Inflammatory macrophage treated with lipopolysaccharide for 1 hour (primary cell): Measurements from ENCODE around the gene TIMM44.
A peak's percentile ranks its signal among the peaks of the same experiment; 100 is the strongest.

ENCODE experiments used
- DNase-seq, 2 donors: peaks; one replicate each; pipeline ENCODE4 v3.0.0-alpha.2; 2020 to 2022

The TIMM44 gene

GRCh38 chr19:7943444-7944176 lies at the start of gene TIMM44:
Gene TIMM44 (minus strand): TSS chr19:7943666. CDS start chr19:7943651, 15 bp downstream.
- peak; percentile 99 to 100 for DNase-seq

- DNase-seq: no peak
Observed at GRCh38 chr19:7992575-7992974, 49.1 kb upstream of the TIMM44 start.

GRCh38 chr19:7989071-7989575 lies 45.7 kb upstream of the TIMM44 start:
- DNase-seq: no peak

- DNase-seq: no peak
Observed at GRCh38 chr19:7988307-7988706, 44.8 kb upstream of the TIMM44 start.

- DNase-seq: no peak
Observed at GRCh38 chr19:7987114-7987768, 43.8 kb upstream of the TIMM44 start.

GRCh38 chr19:7986321-7987113 lies 43.1 kb upstream of the TIMM44 start:
- peak in 1 of 2 donors; percentile 20 for DNase-seq

GRCh38 chr19:7985481-7985911 lies 42.0 kb upstream of the TIMM44 start:
- DNase-seq: no peak

GRCh38 chr19:7983995-7984837 lies 40.8 kb upstream of the TIMM44 start:
- DNase-seq: no peak

GRCh38 chr19:7983286-7983950 lies 40.0 kb upstream of the TIMM44 start:
- no peak for DNase-seq

- DNase-seq: no peak
Observed at GRCh38 chr19:7982651-7983099, 39.2 kb upstream of the TIMM44 start.

- no peak for DNase-seq
Observed at GRCh38 chr19:7982103-7982502, 38.6 kb upstream of the TIMM44 start.

GRCh38 chr19:7981661-7982060 lies 38.2 kb upstream of the TIMM44 start:
- DNase-seq: no peak

GRCh38 chr19:7981199-7981598 lies 37.7 kb upstream of the TIMM44 start:
- no peak for DNase-seq

GRCh38 chr19:7980635-7981121 lies 37.2 kb upstream of the TIMM44 start:
- DNase-seq: no peak

GRCh38 chr19:7980168-7980567 lies 36.7 kb upstream of the TIMM44 start:
- no peak for DNase-seq

GRCh38 chr19:7979559-7979958 lies 36.1 kb upstream of the TIMM44 start:
- no peak for DNase-seq

- no peak for DNase-seq
Observed at GRCh38 chr19:7979011-7979410, 35.5 kb upstream of the TIMM44 start.

GRCh38 chr19:7978179-7978825 lies 34.8 kb upstream of the TIMM44 start:
- DNase-seq: no peak

GRCh38 chr19:7977723-7978040 lies 34.2 kb upstream of the TIMM44 start:
- DNase-seq: no peak

GRCh38 chr19:7977021-7977722 lies 33.7 kb upstream of the TIMM44 start:
- DNase-seq: no peak

GRCh38 chr19:7976461-7976860 lies 33.0 kb upstream of the TIMM44 start:
- no peak for DNase-seq
